Endothelial cell of umbilical vein (primary cell): Measurements from ENCODE around the gene FCN1.

ENCODE experiments used
- JUN ChIP-seq: IDR thresholded peaks from 2 replicates; pipeline ENCODE4 v1.6.1; 2011; ENCODE audit warnings: borderline replicate concordance, low read depth; ENCODE audit not compliant: insufficient read length, insufficient read depth
- MAX ChIP-seq: IDR thresholded peaks from 2 replicates; pipeline ENCODE4 v1.6.1; 2011; ENCODE audit not compliant: insufficient read depth, insufficient read length
- POLR2A ChIP-seq: IDR thresholded peaks from 2 replicates; pipeline ENCODE4 v1.6.1; 2012; ENCODE audit warnings: low read depth, mild to moderate bottlenecking, control low read depth, low read length
- POLR2AphosphoS5 ChIP-seq: IDR thresholded peaks from 2 replicates; pipeline ENCODE4 v1.6.1; 2012; ENCODE audit warnings: low read depth, mild to moderate bottlenecking, control low read depth, low read length, moderate library complexity; ENCODE audit not compliant: insufficient read depth
- TF ChIP-seq, protein P1 (sequence below), 2 donors: IDR thresholded peaks; 1 replicate in 1 of 2; 2 replicates in 1 of 2; pipeline ENCODE4 v1.5.1; 2011; ENCODE audit warnings: low read length in 2 of 2, mild to moderate bottlenecking in 2 of 2, moderate library complexity in 2 of 2, control low read depth in 1 of 2, inconsistent platforms in 1 of 2, low read depth in 1 of 2; ENCODE audit not compliant: insufficient read depth in 1 of 2; ENCODE audit errors: extremely low read depth in 1 of 2

- TF ChIP-seq, protein P1, sequence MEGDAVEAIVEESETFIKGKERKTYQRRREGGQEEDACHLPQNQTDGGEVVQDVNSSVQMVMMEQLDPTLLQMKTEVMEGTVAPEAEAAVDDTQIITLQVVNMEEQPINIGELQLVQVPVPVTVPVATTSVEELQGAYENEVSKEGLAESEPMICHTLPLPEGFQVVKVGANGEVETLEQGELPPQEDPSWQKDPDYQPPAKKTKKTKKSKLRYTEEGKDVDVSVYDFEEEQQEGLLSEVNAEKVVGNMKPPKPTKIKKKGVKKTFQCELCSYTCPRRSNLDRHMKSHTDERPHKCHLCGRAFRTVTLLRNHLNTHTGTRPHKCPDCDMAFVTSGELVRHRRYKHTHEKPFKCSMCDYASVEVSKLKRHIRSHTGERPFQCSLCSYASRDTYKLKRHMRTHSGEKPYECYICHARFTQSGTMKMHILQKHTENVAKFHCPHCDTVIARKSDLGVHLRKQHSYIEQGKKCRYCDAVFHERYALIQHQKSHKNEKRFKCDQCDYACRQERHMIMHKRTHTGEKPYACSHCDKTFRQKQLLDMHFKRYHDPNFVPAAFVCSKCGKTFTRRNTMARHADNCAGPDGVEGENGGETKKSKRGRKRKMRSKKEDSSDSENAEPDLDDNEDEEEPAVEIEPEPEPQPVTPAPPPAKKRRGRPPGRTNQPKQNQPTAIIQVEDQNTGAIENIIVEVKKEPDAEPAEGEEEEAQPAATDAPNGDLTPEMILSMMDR (IDR thresholded peaks at IDR 0.05; ENCODE audit: extremely low read depth in 1 of 2, insufficient read depth in 1 of 2, low read depth in 1 of 2, low read length in 2 of 2): no peak
- TF ChIP-seq POLR2AphosphoS5 (no peak), JUN (no peak), POLR2A (no peak), MAX (no peak)
Observed at GRCh38 chr9:134943836-134944235, 26.1 kb upstream of the FCN1 start.
